ENCODE data around the gene EPSTI1.

DNA sequence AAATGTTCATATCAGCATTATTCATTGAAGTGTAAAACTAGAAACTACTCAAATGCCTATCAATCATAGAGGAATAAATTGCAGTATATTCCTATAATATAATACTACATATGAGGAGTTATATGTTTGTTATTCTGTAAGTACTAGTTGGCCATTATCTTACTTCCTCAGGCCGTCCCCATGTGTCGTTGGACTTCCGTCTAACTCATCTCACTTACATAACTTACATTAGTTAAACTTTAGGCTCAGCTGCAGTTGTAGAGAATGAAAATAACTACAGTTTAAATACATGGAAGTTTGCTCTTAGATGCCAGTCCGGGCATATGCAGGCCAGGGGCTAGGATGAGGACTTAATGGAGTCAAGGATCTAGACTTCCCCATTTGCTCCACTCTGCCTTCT is 8.6 kb upstream of the EPSTI1 start:
- TF ChIP-seq EZH2 (IDR thresholded peaks at IDR 0.05; ENCODE audit: insufficient read depth, poor library complexity, severe bottlenecking): no peak
- TF ChIP-seq EZH2phosphoT487 (IDR thresholded peaks at IDR 0.05; ENCODE audit: insufficient read depth, low read depth): no peak

Data from GM23248 (cell line).